Measurements from ENCODE around the gene EIF4ENIF1. TPM values are rescaled to one million over a fixed set of nuclear protein-coding genes. Genes with fewer than 3 reads are reported as not detected.
"Not testable (repeated sequence)": the region's sequence is repeated elsewhere in the genome, so short reads cannot be mapped to it uniquely, and the experiment has no call there.

The EIF4ENIF1 gene
- total RNA-seq, 6 experiments from 2014 or later: 23.7 to 27.3 (median 25.5) TPM

GRCh38 chr22:31440681-31441080, 49.0 kb downstream of the EIF4ENIF1 start:
- no peak overlapping the region for H3K27ac Mint-ChIP-seq
- H3K36me3 Mint-ChIP-seq (ENCODE audit: low read depth): peaks cover 55% of the 10 kb centered on the region

GRCh38 chr22:31439808-31440207, 49.8 kb downstream of the EIF4ENIF1 start:
- TF ChIP-seq CTCF (IDR thresholded peaks at IDR 0.05): no peak
- no peak for DNase-seq
- no peak overlapping the region for H3K4me3 Mint-ChIP-seq
- no peaks in the 10 kb centered on the region for H3K9me3 Mint-ChIP-seq
- H3K27me3 Mint-ChIP-seq (ENCODE audit: insufficient read depth): no peaks in the 10 kb centered on the region; the same call in none of the 2 replicates
- H3K4me1 Mint-ChIP-seq (ENCODE audit: low read depth): no peaks in the 10 kb centered on the region
- H3K36me3 Mint-ChIP-seq (ENCODE audit: low read depth): peaks cover 56% of the 10 kb centered on the region
- no peak overlapping the region for H3K27ac Mint-ChIP-seq

More at GRCh38 chr22:31440681-31441080, 49.0 kb downstream of the EIF4ENIF1 start:
- TF ChIP-seq CTCF (IDR thresholded peaks at IDR 0.05): no peak
- H3K9me3 Mint-ChIP-seq: no peaks in the 10 kb centered on the region
- no peak overlapping the region for H3K4me3 Mint-ChIP-seq
- DNase-seq: no peak
- no peaks in the 10 kb centered on the region for H3K4me1 Mint-ChIP-seq (ENCODE audit: low read depth)
- H3K27me3 Mint-ChIP-seq (ENCODE audit: insufficient read depth): no peaks in the 10 kb centered on the region; the same call in none of the 2 replicates

- Mint-ChIP-seq H3K9me3 (no peaks in the 10 kb centered on the region), H3K27ac (peak overlapping the region; percentile 43; the same call in 1 of the 2 replicates), H3K36me3 (ENCODE audit: low read depth) (peaks cover 55% of the 10 kb centered on the region), H3K4me3 (no peak overlapping the region), H3K4me1 (ENCODE audit: low read depth) (no peaks in the 10 kb centered on the region), H3K27me3 (ENCODE audit: insufficient read depth) (no peaks in the 10 kb centered on the region; the same call in none of the 2 replicates)
- no peak for DNase-seq
- TF ChIP-seq CTCF (IDR thresholded peaks at IDR 0.05): no peak
These were observed 53.5 kb downstream of the EIF4ENIF1 start for GRCh38 chr22:31436132-31436531.

- Mint-ChIP-seq H3K9me3 (no peaks in the 10 kb centered on the region), H3K27me3 (ENCODE audit: insufficient read depth) (no peaks in the 10 kb centered on the region; the same call in 1 of the 2 replicates), H3K27ac (peak overlapping the region; percentile 10; the same call in 1 of the 2 replicates), H3K36me3 (ENCODE audit: low read depth) (peaks cover 36% of the 10 kb centered on the region), H3K4me1 (ENCODE audit: low read depth) (no peaks in the 10 kb centered on the region), H3K4me3 (no peak overlapping the region)
- TF ChIP-seq CTCF (IDR thresholded peaks at IDR 0.05): no peak
- no peak for DNase-seq
These were observed 57.7 kb downstream of the EIF4ENIF1 start for GRCh38 chr22:31431950-31432349.

GRCh38 chr22:31425331-31426050, 64.2 kb downstream of the EIF4ENIF1 start:
- no peaks in the 10 kb centered on the region for H3K9me3 Mint-ChIP-seq
- H3K27ac Mint-ChIP-seq: peak overlapping the region; percentile 74
- DNase-seq: peak; percentile 46

GRCh38 chr22:31402350-31402749, 87.3 kb downstream of the EIF4ENIF1 start:
- Mint-ChIP-seq H3K4me1 (ENCODE audit: low read depth) (peaks cover 11% of the 10 kb centered on the region), H3K36me3 (ENCODE audit: low read depth) (peaks cover 26% of the 10 kb centered on the region)
- H3K27ac Mint-ChIP-seq; H3K4me3 Mint-ChIP-seq; DNase-seq; H3K27me3 Mint-ChIP-seq (ENCODE audit: insufficient read depth); H3K9me3 Mint-ChIP-seq: not testable (repeated sequence)

More at GRCh38 chr22:31425331-31426050, 64.2 kb downstream of the EIF4ENIF1 start:
- Mint-ChIP-seq H3K27me3 (ENCODE audit: insufficient read depth) (no peaks in the 10 kb centered on the region; the same call in 1 of the 2 replicates), H3K4me1 (ENCODE audit: low read depth) (peaks cover 9% of the 10 kb centered on the region), H3K4me3 (no peak overlapping the region), H3K36me3 (ENCODE audit: low read depth) (peaks cover 36% of the 10 kb centered on the region)
- no peak for TF ChIP-seq CTCF (IDR thresholded peaks at IDR 0.05)
